Coronary artery (tissue), 2 donors: ENCODE results near the gene LRRC56.
A peak's percentile ranks its signal among the peaks of the same experiment; 100 is the strongest.

Experiments used
- DNase-seq: peaks from one replicate; pipeline ENCODE4 v3.0.0-alpha.2; 2017; ENCODE audit warnings: low spot score
- H3K27ac ChIP-seq, 2 donors: fragments of 200-600 bp; sonication (generic); one replicate each; pipeline ENCODE4 v1.5.1; 2016 to 2019
- H3K4me3 ChIP-seq: fragments of 200-600 bp; sonication (generic); 2 replicates; pipeline ENCODE4 v1.5.1; 2016; ENCODE audit warnings: mild to moderate bottlenecking, moderate library complexity
- TF ChIP-seq, protein P1 (sequence below): fragments of 200-600 bp; sonication (generic); IDR thresholded peaks from one replicate; pipeline ENCODE4 v1.5.1; 2019; ENCODE audit warnings: antibody characterized with exemption

Gene LRRC56

DNA sequence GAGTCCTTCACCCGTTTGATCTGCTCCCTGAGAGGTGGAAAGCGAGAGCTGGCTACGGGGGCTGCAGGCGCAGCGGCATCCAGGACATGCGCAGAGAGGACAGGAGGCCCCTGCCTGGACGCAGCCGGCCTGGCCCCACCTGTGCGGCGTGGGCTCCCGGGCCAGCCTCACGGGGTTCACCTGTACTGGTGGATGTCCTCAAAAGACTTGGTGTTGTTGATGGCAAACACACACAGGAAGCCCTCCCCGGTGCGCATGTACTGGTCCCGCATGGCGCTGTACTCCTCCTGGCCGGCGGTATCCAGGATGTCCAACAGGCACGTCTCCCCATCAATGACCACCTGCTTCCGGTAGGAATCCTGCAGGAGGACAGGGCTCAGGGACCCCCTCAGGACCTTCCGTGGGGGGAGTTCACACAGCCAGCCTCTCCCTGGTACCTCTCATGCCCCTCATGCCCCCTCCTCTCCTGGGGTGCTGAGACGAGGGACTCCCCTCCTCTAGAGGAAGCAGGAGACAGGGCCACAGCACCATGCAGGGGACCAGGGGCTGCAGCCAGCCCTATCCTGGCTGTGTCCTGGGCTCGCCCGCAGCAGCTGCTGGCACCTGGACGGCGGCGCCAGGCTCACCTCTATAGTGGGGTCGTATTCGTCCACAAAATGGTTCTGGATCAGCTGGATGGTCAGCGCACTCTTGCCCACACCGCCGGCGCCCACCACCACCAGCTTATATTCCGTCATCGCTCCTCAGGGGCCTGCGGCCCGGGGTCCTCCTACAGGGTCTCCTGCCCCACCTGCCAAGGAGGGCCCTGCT, 3.5 kb upstream of the LRRC56 start:
- Histone ChIP-seq H3K4me3 (peak overlapping the region; percentile 89), H3K27ac (no peak overlapping the region)
- no peak for DNase-seq
- TF ChIP-seq, protein P1, sequence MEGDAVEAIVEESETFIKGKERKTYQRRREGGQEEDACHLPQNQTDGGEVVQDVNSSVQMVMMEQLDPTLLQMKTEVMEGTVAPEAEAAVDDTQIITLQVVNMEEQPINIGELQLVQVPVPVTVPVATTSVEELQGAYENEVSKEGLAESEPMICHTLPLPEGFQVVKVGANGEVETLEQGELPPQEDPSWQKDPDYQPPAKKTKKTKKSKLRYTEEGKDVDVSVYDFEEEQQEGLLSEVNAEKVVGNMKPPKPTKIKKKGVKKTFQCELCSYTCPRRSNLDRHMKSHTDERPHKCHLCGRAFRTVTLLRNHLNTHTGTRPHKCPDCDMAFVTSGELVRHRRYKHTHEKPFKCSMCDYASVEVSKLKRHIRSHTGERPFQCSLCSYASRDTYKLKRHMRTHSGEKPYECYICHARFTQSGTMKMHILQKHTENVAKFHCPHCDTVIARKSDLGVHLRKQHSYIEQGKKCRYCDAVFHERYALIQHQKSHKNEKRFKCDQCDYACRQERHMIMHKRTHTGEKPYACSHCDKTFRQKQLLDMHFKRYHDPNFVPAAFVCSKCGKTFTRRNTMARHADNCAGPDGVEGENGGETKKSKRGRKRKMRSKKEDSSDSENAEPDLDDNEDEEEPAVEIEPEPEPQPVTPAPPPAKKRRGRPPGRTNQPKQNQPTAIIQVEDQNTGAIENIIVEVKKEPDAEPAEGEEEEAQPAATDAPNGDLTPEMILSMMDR, result no peak

DNA sequence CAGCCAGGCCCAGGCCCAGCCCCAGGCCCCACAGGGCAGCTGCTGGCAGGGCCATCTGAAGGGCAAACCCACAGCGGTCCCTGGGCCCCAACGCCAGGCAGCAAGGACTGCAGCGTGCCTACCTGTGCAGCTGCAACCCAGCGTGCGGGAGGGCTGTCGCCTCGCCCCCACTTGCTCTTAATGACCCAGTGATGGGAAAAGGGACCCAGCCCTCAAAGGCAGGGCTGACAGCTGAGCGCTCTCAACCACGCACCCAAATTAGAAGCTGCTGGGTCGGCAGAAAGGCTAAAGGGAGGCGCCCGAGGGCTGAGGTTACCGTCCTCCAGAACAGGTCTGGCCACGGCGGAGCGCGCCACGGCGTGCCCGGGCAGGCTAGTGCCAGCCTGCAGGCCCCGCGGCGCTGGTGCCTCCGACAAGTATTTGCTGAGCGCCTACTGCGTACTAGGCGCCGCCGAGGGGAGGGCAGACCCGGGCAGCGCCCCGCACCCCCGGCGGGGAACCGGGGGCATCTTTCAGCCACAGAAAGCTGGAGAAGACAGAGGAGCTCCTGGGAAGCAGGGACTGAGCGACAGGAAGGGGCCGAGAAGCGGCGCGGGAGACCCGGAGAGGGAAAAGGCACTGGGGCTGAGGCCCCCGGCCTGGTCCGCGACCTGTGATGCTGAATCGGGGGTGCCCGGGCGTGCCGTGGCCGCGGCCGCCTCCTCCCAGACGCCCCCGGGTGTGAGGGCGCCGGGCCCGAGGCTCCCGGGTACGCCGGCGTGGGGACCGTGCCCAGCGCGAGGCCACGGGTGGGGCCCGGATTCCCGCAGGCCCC, 2.7 kb upstream of the LRRC56 start:
- TF ChIP-seq, protein P1, result no peak
- peak overlapping the region; percentile 89 for H3K4me3 ChIP-seq
- DNase-seq, result no peak
- H3K27ac ChIP-seq, result peak overlapping the region; percentile 35 to 83

DNA sequence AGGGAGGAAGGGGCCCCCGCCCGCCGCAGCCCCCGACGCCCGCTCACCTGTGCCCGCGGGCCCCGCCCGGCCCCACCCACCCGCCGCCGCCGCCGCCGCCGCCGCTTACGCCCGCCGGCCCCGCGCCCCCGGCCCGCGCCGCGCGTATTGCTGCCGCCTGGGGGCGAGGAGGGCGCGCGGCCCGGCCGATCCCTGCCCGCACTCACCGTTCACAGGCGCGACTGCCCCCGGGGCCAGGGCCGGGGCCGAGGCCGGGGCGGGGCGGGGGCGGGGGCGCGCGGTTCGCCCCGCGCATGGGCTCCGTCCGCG, 2.2 kb upstream of the LRRC56 start:
- DNase-seq, result no peak
- H3K27ac ChIP-seq, result peak overlapping the region in 1 of 2 donors; percentile 83
- TF ChIP-seq, protein P1, result no peak
- H3K4me3 ChIP-seq, result peak overlapping the region; percentile 89

DNA sequence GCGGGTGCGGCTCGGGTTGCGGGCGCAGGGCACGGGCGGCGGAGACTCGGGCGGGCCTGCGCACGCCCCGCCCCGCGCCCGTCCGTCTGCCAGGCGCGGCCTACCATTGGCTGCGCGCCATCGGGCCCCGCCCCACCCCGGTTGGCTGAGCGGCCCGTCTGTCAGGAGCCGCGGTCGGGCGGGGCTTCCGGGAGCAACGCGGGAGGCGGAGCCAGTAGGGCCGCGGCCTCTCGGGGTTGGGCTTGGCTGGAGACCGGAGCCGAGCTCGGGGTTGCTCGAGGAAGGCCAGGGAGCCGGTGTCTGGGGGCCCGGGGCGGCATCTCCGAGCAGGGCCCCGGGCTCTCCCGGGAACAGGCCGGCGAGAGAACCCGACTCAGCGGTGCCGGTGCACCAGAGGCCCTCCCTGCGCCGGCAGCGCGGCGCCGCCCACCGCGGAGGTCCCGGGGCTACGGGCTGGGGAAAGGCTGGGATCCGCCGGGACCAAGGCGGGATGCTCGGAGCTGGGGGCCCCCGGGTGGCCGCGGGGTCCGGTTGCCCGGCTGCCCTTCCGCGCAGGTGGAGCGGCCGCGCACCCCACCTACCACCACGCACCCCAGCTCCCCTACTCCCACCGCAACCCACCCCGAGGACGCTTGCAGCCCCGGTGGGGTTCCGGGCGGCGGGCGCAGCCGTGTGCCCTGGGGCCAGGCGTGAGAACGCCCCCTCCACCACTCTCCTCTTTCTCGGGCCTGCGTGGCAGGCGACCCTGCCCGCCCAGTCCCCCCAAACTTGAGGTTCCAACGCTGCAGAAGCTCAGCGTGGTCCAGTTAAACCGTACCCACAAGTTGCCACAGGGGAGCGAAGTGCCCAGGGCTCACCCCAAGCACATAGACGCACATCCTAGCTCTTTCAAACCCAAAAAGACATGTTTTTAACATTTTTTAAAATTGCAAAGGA, 1.5 kb upstream of the LRRC56 start, which contains the start of gene HRAS:
Gene HRAS (minus strand): TSS at position 58 of the 936 bp plus-strand sequence.
- TF ChIP-seq, protein P1, result no peak
- Histone ChIP-seq H3K4me3 (peak within 1 kb of the TSS; percentile 89), H3K27ac (peak within 1 kb of the TSS; percentile 68 to 83)
- peak; percentile 94 for DNase-seq

DNA sequence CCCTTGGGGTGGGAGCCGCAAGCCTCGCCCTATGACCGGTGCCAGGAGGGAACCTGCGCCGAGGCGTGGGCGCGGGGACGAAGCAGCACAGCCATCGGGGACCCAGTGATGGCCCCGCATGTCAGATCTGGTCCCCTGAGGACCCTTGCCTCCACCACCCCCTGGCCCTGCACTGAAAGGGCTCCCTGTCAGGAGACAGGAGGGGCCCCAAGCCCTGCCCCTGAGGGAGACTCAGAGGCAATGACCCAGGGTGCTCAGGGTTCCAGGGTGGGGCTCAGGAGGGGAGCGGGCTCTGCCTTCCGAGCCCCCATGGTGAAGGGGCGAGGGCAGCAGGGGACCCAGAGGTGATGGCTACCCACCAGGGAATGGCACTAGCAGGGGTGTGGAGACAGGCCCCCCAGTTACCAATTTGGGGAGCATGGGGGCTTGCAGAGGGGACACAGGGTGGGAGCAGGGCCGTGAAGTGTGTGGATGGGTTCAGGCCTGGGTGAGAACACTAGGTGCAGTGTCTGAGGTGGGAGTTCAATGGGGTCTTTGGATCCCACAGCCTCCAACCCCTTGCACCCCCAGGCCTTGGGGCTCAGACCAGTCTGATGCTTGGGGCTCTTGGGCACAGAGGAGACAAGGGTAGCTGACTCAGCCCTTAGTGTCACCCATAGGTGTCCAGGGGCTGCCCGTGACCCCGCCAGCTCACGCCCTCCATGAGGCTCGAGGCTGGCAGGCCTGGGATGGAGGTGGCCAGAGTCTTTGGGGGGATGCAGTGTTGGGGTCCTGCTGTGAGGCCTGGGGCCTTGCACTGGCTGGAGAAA, 499 bp downstream of the LRRC56 start:
- no peak overlapping the region for H3K27ac ChIP-seq
- DNase-seq, result no peak

More for the DNA sequence above, 499 bp downstream of the LRRC56 start:
- TF ChIP-seq, protein P1, result no peak
- H3K4me3 ChIP-seq, result peak overlapping the region; percentile 89
